NCI-H2171 treated with DMSO at 0.1 percent for 48 hours (cell line): ENCODE results near the gene BMPER.

Experiments
- DNase-seq: peaks from one replicate; lab custom pipeline; 2025; lab: John Stamatoyannopoulos, UW

The BMPER gene

GRCh38 chr7:33888166-33888565 is 17.2 kb upstream of the BMPER start:
- no peak for DNase-seq

- no peak for DNase-seq
Measured at GRCh38 chr7:33892945-33893344, 12.4 kb upstream of the BMPER start.

- peak; percentile 35 for DNase-seq
Measured at GRCh38 chr7:33893377-33893776, 12.0 kb upstream of the BMPER start.

- peak; percentile 62 for DNase-seq
Measured at GRCh38 chr7:33895025-33895804, 10.1 kb upstream of the BMPER start.

GRCh38 chr7:33900501-33900900 is 4.8 kb upstream of the BMPER start:
- no peak for DNase-seq

GRCh38 chr7:33901199-33901598 is 4.1 kb upstream of the BMPER start:
- DNase-seq: no peak

- no peak for DNase-seq
Measured at GRCh38 chr7:33901847-33902246, 3.5 kb upstream of the BMPER start.

- no peak for DNase-seq
Measured at GRCh38 chr7:33902746-33903145, 2.6 kb upstream of the BMPER start.

GRCh38 chr7:33903791-33904680 is 1.3 kb upstream of the BMPER start:
- DNase-seq: peak; percentile 60

- peak; percentile 66 for DNase-seq
Measured at GRCh38 chr7:33904681-33905388, 504 bp upstream of the BMPER start.

- DNase-seq: no peak
Measured at GRCh38 chr7:33906697-33907096, 1.4 kb downstream of the BMPER start.

GRCh38 chr7:33907625-33908024 is 2.3 kb downstream of the BMPER start:
- no peak for DNase-seq

GRCh38 chr7:33909318-33909717 is 4.0 kb downstream of the BMPER start:
- no peak for DNase-seq

- no peak for DNase-seq
Measured at GRCh38 chr7:33909755-33910154, 4.4 kb downstream of the BMPER start.

GRCh38 chr7:33910756-33911155 is 5.4 kb downstream of the BMPER start:
- no peak for DNase-seq

GRCh38 chr7:33916357-33917081 is 11.2 kb downstream of the BMPER start:
- DNase-seq: no peak

GRCh38 chr7:33917661-33918060 is 12.3 kb downstream of the BMPER start:
- no peak for DNase-seq

- DNase-seq: peak; percentile 29
Measured at GRCh38 chr7:33918438-33919143, 13.3 kb downstream of the BMPER start.

- no peak for DNase-seq
Measured at GRCh38 chr7:33919449-33919848, 14.1 kb downstream of the BMPER start.

GRCh38 chr7:33921216-33921938 is 16.0 kb downstream of the BMPER start:
- DNase-seq: no peak

GRCh38 chr7:33922820-33923219 is 17.5 kb downstream of the BMPER start:
- no peak for DNase-seq
